Activated gamma-delta T cell treated with anti-CD3 and anti-CD28 coated beads, Interleukin-2, amount 50 U/mL, for 16 hours (primary cell): Measurements from ENCODE around the gene KIF26B.

ENCODE experiments used
- DNase-seq: peaks from one replicate; pipeline ENCODE4 v3.0.0-alpha.2; 2020; ENCODE audit warnings: low read depth

The KIF26B gene

GRCh38 chr1:245571815-245572294, 417.1 kb downstream of the KIF26B start:
- no peak for DNase-seq

- DNase-seq, result no peak
Measured at GRCh38 chr1:245572709-245573108, 417.9 kb downstream of the KIF26B start.

GRCh38 chr1:245575710-245576109, 420.9 kb downstream of the KIF26B start:
- DNase-seq, result no peak

- no peak for DNase-seq
Measured at GRCh38 chr1:245576323-245576722, 421.5 kb downstream of the KIF26B start.

- no peak for DNase-seq
Measured at GRCh38 chr1:245577191-245578157, 422.7 kb downstream of the KIF26B start.

- DNase-seq, result no peak
Measured at GRCh38 chr1:245578308-245578707, 423.5 kb downstream of the KIF26B start.

GRCh38 chr1:245578771-245579170, 424.0 kb downstream of the KIF26B start:
- DNase-seq, result no peak

GRCh38 chr1:245579881-245580280, 425.1 kb downstream of the KIF26B start:
- DNase-seq, result no peak

GRCh38 chr1:245580651-245581050, 425.9 kb downstream of the KIF26B start:
- DNase-seq, result no peak

- no peak for DNase-seq
Measured at GRCh38 chr1:245582026-245582425, 427.2 kb downstream of the KIF26B start.

- no peak for DNase-seq
Measured at GRCh38 chr1:245583081-245583480, 428.3 kb downstream of the KIF26B start.

- DNase-seq, result no peak
Measured at GRCh38 chr1:245583575-245584330, 429.0 kb downstream of the KIF26B start.

GRCh38 chr1:245585252-245585959, 430.6 kb downstream of the KIF26B start:
- no peak for DNase-seq

- DNase-seq, result no peak
Measured at GRCh38 chr1:245587435-245588115, 432.8 kb downstream of the KIF26B start.

GRCh38 chr1:245588116-245588639, 433.4 kb downstream of the KIF26B start:
- no peak for DNase-seq

GRCh38 chr1:245589316-245589715, 434.5 kb downstream of the KIF26B start:
- DNase-seq, result no peak

- no peak for DNase-seq
Measured at GRCh38 chr1:245589906-245590305, 435.1 kb downstream of the KIF26B start.

GRCh38 chr1:245590726-245591125, 435.9 kb downstream of the KIF26B start:
- DNase-seq, result no peak

- no peak for DNase-seq
Measured at GRCh38 chr1:245591346-245592188, 436.8 kb downstream of the KIF26B start.

GRCh38 chr1:245592189-245592460, 437.3 kb downstream of the KIF26B start:
- DNase-seq, result no peak
